Inflammatory macrophage treated with lipopolysaccharide for 1 hour (primary cell): Measurements from ENCODE around the gene HS3ST3B1.

Source experiments
- DNase-seq, 2 donors: peaks; one replicate each; pipeline ENCODE4 v3.0.0-alpha.2; 2020 to 2022

The HS3ST3B1 gene

GRCh38 chr17:14300575-14301278, at the start of gene HS3ST3B1:
HS3ST3B1 (plus strand) TSS chr17:14301081; CDS start chr17:14301519, 438 bp downstream.
- peak; percentile 98 to 100 for DNase-seq

GRCh38 chr17:14261406-14261805, 39.5 kb upstream of the HS3ST3B1 start:
- DNase-seq, result no peak

- no peak for DNase-seq
Observed at GRCh38 chr17:14268264-14268663, 32.6 kb upstream of the HS3ST3B1 start.

- no peak for DNase-seq
Observed at GRCh38 chr17:14269473-14269872, 31.4 kb upstream of the HS3ST3B1 start.

- no peak for DNase-seq
Observed at GRCh38 chr17:14270508-14270907, 30.4 kb upstream of the HS3ST3B1 start.

GRCh38 chr17:14276535-14277250, 24.2 kb upstream of the HS3ST3B1 start:
- no peak for DNase-seq

GRCh38 chr17:14281530-14281929, 19.4 kb upstream of the HS3ST3B1 start:
- no peak for DNase-seq

- no peak for DNase-seq
Observed at GRCh38 chr17:14282726-14283125, 18.2 kb upstream of the HS3ST3B1 start.

GRCh38 chr17:14289162-14289561, 11.7 kb upstream of the HS3ST3B1 start:
- DNase-seq, result no peak

- no peak for DNase-seq
Observed at GRCh38 chr17:14294876-14295275, 6.0 kb upstream of the HS3ST3B1 start.

- DNase-seq, result no peak
Observed at GRCh38 chr17:14295676-14296075, 5.2 kb upstream of the HS3ST3B1 start.

GRCh38 chr17:14296166-14296910, 4.5 kb upstream of the HS3ST3B1 start:
- DNase-seq, result no peak

- DNase-seq, result peak in 1 of 2 donors; percentile 38
Observed at GRCh38 chr17:14297161-14297851, 3.6 kb upstream of the HS3ST3B1 start.

- no peak for DNase-seq
Observed at GRCh38 chr17:14298221-14298946, 2.5 kb upstream of the HS3ST3B1 start.

GRCh38 chr17:14298947-14299279, 2.0 kb upstream of the HS3ST3B1 start:
- no peak for DNase-seq

GRCh38 chr17:14299280-14300141, 1.4 kb upstream of the HS3ST3B1 start:
- no peak for DNase-seq

GRCh38 chr17:14301279-14302090, 604 bp downstream of the HS3ST3B1 start:
- peak in 1 of 2 donors; percentile 26 for DNase-seq

GRCh38 chr17:14302091-14302430, 1.2 kb downstream of the HS3ST3B1 start:
- peak; percentile 65 to 68 for DNase-seq

GRCh38 chr17:14302431-14303099, 1.7 kb downstream of the HS3ST3B1 start:
- peak; percentile 72 to 82 for DNase-seq
